ENCODE measurements around the gene IGLL5. TPM values are rescaled to one million over a fixed set of nuclear protein-coding genes. Genes with fewer than 3 reads are reported as not detected.

IGLL5 gene
- total RNA-seq, 1 donor from 2014 or later = not detected

DNA sequence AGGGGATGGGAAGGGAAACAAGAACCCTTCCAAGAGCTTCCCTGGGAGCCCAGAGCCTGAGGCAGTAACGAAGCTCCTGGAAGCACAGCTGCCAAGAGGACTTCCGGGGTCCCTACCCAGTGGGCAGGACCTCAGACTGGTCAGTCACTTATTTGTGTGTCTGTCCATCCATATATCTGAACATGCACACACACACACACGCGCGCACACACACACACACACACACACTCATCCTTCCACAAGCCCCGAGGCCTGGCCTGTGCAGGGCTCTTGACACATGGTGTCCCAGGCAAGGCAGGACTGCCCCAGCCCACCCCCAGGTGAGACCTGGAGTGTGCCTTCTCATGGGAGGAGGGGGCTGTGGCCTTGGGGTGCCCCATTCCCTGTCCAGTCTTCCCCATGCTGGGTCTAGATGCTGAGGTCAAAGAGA, 44.9 kb downstream of the IGLL5 start:
- H3K9me3 Mint-ChIP-seq (ENCODE audit: unreplicated experiment) = no peaks in the 10 kb centered on the region
- H3K4me3 Mint-ChIP-seq (ENCODE audit: unreplicated experiment) = no peak overlapping the region
- no peaks in the 10 kb centered on the region for H3K36me3 Mint-ChIP-seq (ENCODE audit: unreplicated experiment)
- no peaks in the 10 kb centered on the region for H3K4me1 Mint-ChIP-seq (ENCODE audit: unreplicated experiment)
- DNase-seq (ENCODE audit: extremely low spot score, unreplicated experiment) = no peak
- H3K27ac Mint-ChIP-seq (ENCODE audit: unreplicated experiment) = no peak overlapping the region
- peaks cover 6% of the 10 kb centered on the region for H3K27me3 Mint-ChIP-seq (ENCODE audit: unreplicated experiment)
- TF ChIP-seq CTCF (IDR thresholded peaks at IDR 0.05) = no peak

DNA sequence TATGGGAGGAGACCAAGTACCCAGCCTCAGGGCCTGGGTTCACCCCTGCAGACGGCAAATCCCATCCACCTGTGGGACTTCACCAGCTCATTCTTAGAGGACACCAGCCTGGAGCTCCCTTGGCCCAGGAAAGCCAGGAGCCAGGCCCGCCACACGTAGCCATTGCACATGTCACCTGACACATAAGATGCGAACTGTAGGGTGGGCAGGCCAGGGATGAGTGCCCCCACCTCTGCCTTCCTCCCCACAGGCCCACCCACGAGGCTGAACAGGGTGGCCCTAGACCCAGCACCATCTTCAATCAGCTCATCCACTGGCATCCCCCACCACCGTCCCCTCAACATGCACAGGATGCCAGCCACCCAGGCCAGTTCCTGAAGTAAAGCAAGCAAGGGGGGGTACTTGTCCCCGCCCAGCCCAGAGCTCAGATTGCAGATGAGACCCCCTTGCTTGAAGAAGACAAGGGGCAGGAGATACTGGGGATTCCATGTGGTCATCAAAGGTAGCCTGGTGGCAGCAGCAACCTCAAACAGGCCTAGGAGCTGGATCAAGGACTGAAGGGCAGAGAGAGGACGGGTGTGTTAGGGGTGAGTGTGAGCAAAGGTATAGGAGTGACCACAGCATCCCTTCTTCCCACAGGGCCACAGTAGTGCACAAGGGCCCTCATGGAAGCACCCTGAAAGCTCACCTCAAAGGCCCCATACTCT, 45.6 kb downstream of the IGLL5 start:
- H3K27ac Mint-ChIP-seq (ENCODE audit: unreplicated experiment) = no peak overlapping the region
- no peak for TF ChIP-seq CTCF (IDR thresholded peaks at IDR 0.05)
- DNase-seq (ENCODE audit: extremely low spot score, unreplicated experiment) = no peak
- H3K36me3 Mint-ChIP-seq (ENCODE audit: unreplicated experiment) = no peaks in the 10 kb centered on the region
- no peaks in the 10 kb centered on the region for H3K9me3 Mint-ChIP-seq (ENCODE audit: unreplicated experiment)
- no peak overlapping the region for H3K4me3 Mint-ChIP-seq (ENCODE audit: unreplicated experiment)
- peaks cover 9% of the 10 kb centered on the region for H3K27me3 Mint-ChIP-seq (ENCODE audit: unreplicated experiment)
- H3K4me1 Mint-ChIP-seq (ENCODE audit: unreplicated experiment) = no peaks in the 10 kb centered on the region

DNA sequence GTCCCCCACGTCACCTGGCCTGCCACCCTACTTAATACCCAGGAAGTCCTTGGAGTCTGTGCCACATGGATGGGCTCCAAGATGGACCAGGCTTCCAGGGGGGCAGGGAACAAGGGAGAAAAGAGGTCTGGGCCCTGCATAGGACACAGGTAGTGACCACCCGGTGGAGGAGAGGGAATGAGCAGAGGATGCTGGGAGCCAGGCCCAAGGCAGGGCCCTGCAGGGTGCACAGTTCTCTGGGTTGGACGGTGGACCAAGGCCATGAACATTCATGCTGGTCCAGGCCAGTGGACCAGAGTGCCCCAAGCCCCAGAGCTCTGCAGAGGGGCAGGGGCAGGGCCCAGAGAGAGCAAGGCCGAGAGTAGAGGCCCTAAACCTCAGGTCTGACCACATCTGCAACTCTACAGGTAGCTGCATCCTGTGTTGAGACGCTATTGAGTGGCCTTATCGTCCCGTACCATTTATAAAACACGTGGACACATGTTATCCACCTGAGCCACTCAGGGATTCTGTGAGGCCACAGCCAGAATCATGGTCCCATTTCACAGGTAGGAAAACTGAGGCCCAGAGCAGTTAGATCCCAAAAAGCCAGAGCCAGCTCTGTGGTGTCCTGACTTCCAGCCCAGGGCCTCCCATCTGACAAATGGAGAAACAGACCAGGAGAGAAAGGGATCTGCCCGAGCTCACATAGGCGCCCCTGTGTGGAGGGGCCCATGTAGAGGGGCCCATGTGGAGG, 46.4 kb downstream of the IGLL5 start:
- DNase-seq (ENCODE audit: extremely low spot score, unreplicated experiment) = no peak
- Mint-ChIP-seq H3K27ac (ENCODE audit: unreplicated experiment) (no peak overlapping the region), H3K4me3 (ENCODE audit: unreplicated experiment) (no peak overlapping the region)

GRCh38 chr22:22934543-22935055, 47.0 kb downstream of the IGLL5 start:
- H3K27ac Mint-ChIP-seq (ENCODE audit: unreplicated experiment) = no peak overlapping the region
- H3K4me1 Mint-ChIP-seq (ENCODE audit: unreplicated experiment) = no peaks in the 10 kb centered on the region
- H3K27me3 Mint-ChIP-seq (ENCODE audit: unreplicated experiment) = peaks cover 9% of the 10 kb centered on the region
- TF ChIP-seq CTCF (IDR thresholded peaks at IDR 0.05) = no peak
- H3K9me3 Mint-ChIP-seq (ENCODE audit: unreplicated experiment) = no peaks in the 10 kb centered on the region
- no peaks in the 10 kb centered on the region for H3K36me3 Mint-ChIP-seq (ENCODE audit: unreplicated experiment)
- DNase-seq (ENCODE audit: extremely low spot score, unreplicated experiment) = no peak
- no peak overlapping the region for H3K4me3 Mint-ChIP-seq (ENCODE audit: unreplicated experiment)

More for the DNA sequence above, 46.4 kb downstream of the IGLL5 start:
- no peak for TF ChIP-seq CTCF (IDR thresholded peaks at IDR 0.05)
- H3K36me3 Mint-ChIP-seq (ENCODE audit: unreplicated experiment) = no peaks in the 10 kb centered on the region
- no peaks in the 10 kb centered on the region for H3K4me1 Mint-ChIP-seq (ENCODE audit: unreplicated experiment)
- H3K9me3 Mint-ChIP-seq (ENCODE audit: unreplicated experiment) = no peaks in the 10 kb centered on the region
- H3K27me3 Mint-ChIP-seq (ENCODE audit: unreplicated experiment) = peaks cover 9% of the 10 kb centered on the region

GRCh38 chr22:22935056-22935545, 47.5 kb downstream of the IGLL5 start:
- Mint-ChIP-seq H3K27me3 (ENCODE audit: unreplicated experiment) (peaks cover 11% of the 10 kb centered on the region), H3K4me3 (ENCODE audit: unreplicated experiment) (no peak overlapping the region), H3K36me3 (ENCODE audit: unreplicated experiment) (no peaks in the 10 kb centered on the region), H3K9me3 (ENCODE audit: unreplicated experiment) (no peaks in the 10 kb centered on the region), H3K27ac (ENCODE audit: unreplicated experiment) (no peak overlapping the region), H3K4me1 (ENCODE audit: unreplicated experiment) (no peaks in the 10 kb centered on the region)
- no peak for DNase-seq (ENCODE audit: extremely low spot score, unreplicated experiment)
- TF ChIP-seq CTCF (IDR thresholded peaks at IDR 0.05) = no peak

Data from osteocyte (in vitro differentiated cells).